ENCODE measurements around the gene RELL2. TPM values are rescaled to one million over a fixed set of nuclear protein-coding genes. Genes with fewer than 3 reads are reported as not detected.

RELL2 gene
- total RNA-seq, 1 experiment from 2014 or later = 9.8 TPM

DNA sequence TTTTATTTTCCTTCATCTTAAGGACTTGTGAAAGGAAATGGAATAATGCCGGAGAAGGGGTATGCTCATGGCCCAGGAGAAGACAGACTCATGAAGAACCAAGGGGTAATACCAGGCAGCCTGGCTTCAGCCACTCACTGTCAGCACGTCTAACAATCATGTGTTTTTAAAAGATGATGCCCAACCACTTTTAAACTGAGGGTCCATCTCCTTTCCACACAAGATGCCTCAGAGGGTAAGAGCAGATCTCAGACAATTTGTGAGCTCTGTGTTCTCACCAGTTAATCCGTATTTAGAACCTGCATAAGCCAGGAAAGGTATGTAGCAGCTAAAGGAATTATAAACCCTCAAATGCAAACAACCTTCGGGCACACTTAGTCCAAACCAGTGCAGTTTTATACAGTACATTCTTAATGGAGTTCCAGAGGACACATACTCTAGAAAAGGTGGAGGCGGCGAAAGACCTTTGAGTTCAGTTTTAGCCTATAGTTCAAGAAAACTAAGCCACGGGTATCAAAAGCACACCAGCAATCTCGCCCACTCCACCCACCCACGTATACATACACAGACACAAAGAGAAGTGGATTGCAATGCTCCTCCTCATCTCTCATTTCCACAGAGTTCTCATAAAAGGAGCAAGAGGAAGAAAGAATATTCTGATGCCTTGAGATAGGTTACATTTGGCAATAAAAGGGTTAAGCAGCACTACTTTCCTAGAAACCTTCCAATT is 20.6 kb upstream of the RELL2 start:
- TF ChIP-seq, protein P1, sequence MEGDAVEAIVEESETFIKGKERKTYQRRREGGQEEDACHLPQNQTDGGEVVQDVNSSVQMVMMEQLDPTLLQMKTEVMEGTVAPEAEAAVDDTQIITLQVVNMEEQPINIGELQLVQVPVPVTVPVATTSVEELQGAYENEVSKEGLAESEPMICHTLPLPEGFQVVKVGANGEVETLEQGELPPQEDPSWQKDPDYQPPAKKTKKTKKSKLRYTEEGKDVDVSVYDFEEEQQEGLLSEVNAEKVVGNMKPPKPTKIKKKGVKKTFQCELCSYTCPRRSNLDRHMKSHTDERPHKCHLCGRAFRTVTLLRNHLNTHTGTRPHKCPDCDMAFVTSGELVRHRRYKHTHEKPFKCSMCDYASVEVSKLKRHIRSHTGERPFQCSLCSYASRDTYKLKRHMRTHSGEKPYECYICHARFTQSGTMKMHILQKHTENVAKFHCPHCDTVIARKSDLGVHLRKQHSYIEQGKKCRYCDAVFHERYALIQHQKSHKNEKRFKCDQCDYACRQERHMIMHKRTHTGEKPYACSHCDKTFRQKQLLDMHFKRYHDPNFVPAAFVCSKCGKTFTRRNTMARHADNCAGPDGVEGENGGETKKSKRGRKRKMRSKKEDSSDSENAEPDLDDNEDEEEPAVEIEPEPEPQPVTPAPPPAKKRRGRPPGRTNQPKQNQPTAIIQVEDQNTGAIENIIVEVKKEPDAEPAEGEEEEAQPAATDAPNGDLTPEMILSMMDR (conservative IDR thresholded peaks at IDR 0.05) = no peak
- H2BK12ac ChIP-seq (ENCODE audit: insufficient read length, low read depth, low read length) = no peak overlapping the region
- H3K79me1 ChIP-seq (ENCODE audit: insufficient read depth, low read depth, low read length, poor library complexity, severe bottlenecking) = no peaks in the 10 kb centered on the region
- H3T11ph ChIP-seq (ENCODE audit: low read length) = no peak overlapping the region
- no peaks in the 10 kb centered on the region for H4K20me1 ChIP-seq (ENCODE audit: control insufficient read depth, insufficient read depth, insufficient read length)
- H4K5ac ChIP-seq (ENCODE audit: insufficient read length, low read depth, low read length) = no peak overlapping the region
- no peak overlapping the region for H3K23ac ChIP-seq (ENCODE audit: insufficient read length, low read depth, low read length)
- no peak overlapping the region for H2BK15ac ChIP-seq (ENCODE audit: low read depth, low read length)
- H3K36me3 Mint-ChIP-seq (ENCODE audit: insufficient read depth in 1 of 3, low read depth in 3 of 3) = peaks cover 0 to 15% (median 8%) of the 10 kb centered on the region in 3 experiments; a peak in 4 of 7 replicates
- H2AK5ac ChIP-seq (ENCODE audit: insufficient read length, low read length) = no peak overlapping the region
- peaks cover 43 to 53% of the 10 kb centered on the region in 2 experiments for H3K4me1 Mint-ChIP-seq
- no peaks in the 10 kb centered on the region for H3K9me3 ChIP-seq (ENCODE audit: control insufficient read depth, low read depth, low read length)
- H3K9ac ChIP-seq (ENCODE audit: extremely low read depth, insufficient read length, low read length) = no peak overlapping the region
- no peak overlapping the region for H4K91ac ChIP-seq (ENCODE audit: insufficient read length, low read depth, low read length)
- no peak for DNase-seq
- WGBS (ENCODE audit: extremely low coverage, insufficient read length, low lambda C conversion rate) = no CpG with 5 or more reads among the region's 9 CpGs
- H4K8ac ChIP-seq (replicated peaks; ENCODE audit: insufficient read length, low read depth, low read length) = no peak overlapping the region
- no peak overlapping the region for H2BK5ac ChIP-seq (ENCODE audit: insufficient read length, low read length)
- no peaks in the 10 kb centered on the region for H3K27me3 Mint-ChIP-seq (ENCODE audit: low read depth)
- no peaks in the 10 kb centered on the region for H3K27me3 ChIP-seq (ENCODE audit: insufficient read depth, low read length)
- no peak overlapping the region for H3K14ac ChIP-seq (ENCODE audit: insufficient read depth, low read length)
- peak overlapping the region in 1 of 3 experiments; percentile 5; a peak in 1 of 7 replicates for H3K27ac Mint-ChIP-seq
- H3K18ac ChIP-seq (ENCODE audit: insufficient read length, low read depth, low read length) = no peak overlapping the region
- no peak overlapping the region for H3K4ac ChIP-seq (ENCODE audit: low read depth, low read length)
- H2AFZ ChIP-seq (ENCODE audit: low read length) = no peak overlapping the region
- H3K56ac ChIP-seq (ENCODE audit: insufficient read length, low read depth, low read length) = no peak overlapping the region
- no peaks in the 10 kb centered on the region for H3K23me2 ChIP-seq (ENCODE audit: insufficient read length, low read depth, low read length, poor library complexity, severe bottlenecking)
- no peak overlapping the region for H2BK120ac ChIP-seq (ENCODE audit: low read depth, low read length, poor library complexity, severe bottlenecking)
- H3K4me2 ChIP-seq (ENCODE audit: insufficient read depth, insufficient read length, low read length) = no peak overlapping the region
- peak overlapping the region; percentile 91 to 98; a peak in 4 of 5 replicates for H3K4me3 Mint-ChIP-seq
- peaks cover 15% of the 10 kb centered on the region; the same call in 1 of the 2 replicates for H3K79me2 ChIP-seq (ENCODE audit: insufficient read depth, low read length)
- H3K4me1 ChIP-seq (ENCODE audit: insufficient read depth, low read length) = peaks cover 2% of the 10 kb centered on the region
- H3K27ac ChIP-seq (ENCODE audit: insufficient read length, low read depth, low read length) = no peak overlapping the region
- H2BK20ac ChIP-seq (ENCODE audit: low read depth, low read length, poor library complexity, severe bottlenecking) = no peak overlapping the region
- peaks cover 0 to 3% of the 10 kb centered on the region in 2 experiments; a peak in 1 of 5 replicates for H3K9me3 Mint-ChIP-seq
